GM10847 (cell line): ENCODE data around the gene WWTR1.

ENCODE experiments used
- POLR2A ChIP-seq: IDR thresholded peaks from 2 replicates; pipeline ENCODE4 v1.6.1; 2011; ENCODE audit not compliant: insufficient read length; ENCODE audit errors: extremely low read depth

The WWTR1 gene

GRCh38 chr3:149501524-149501923 lies 156.3 kb downstream of the WWTR1 start:
- no peak for TF ChIP-seq POLR2A

GRCh38 chr3:149497966-149498670 lies 159.7 kb downstream of the WWTR1 start:
- no peak for TF ChIP-seq POLR2A

GRCh38 chr3:149496891-149497290 lies 160.9 kb downstream of the WWTR1 start:
- no peak for TF ChIP-seq POLR2A

- no peak for TF ChIP-seq POLR2A
These were observed 162.2 kb downstream of the WWTR1 start for GRCh38 chr3:149495581-149496125.

GRCh38 chr3:149494759-149495580 lies 162.9 kb downstream of the WWTR1 start:
- no peak for TF ChIP-seq POLR2A

- no peak for TF ChIP-seq POLR2A
These were observed 163.6 kb downstream of the WWTR1 start for GRCh38 chr3:149494022-149494758.

GRCh38 chr3:149493315-149494021 lies 164.4 kb downstream of the WWTR1 start:
- TF ChIP-seq POLR2A, result no peak

GRCh38 chr3:149490260-149490971 lies 167.4 kb downstream of the WWTR1 start:
- TF ChIP-seq POLR2A, result no peak

GRCh38 chr3:149489060-149489690 lies 168.7 kb downstream of the WWTR1 start:
- no peak for TF ChIP-seq POLR2A

- no peak for TF ChIP-seq POLR2A
These were observed 170.1 kb downstream of the WWTR1 start for GRCh38 chr3:149487598-149488197.

GRCh38 chr3:149486726-149487125 lies 171.1 kb downstream of the WWTR1 start:
- no peak for TF ChIP-seq POLR2A

- TF ChIP-seq POLR2A, result no peak
These were observed 176.3 kb downstream of the WWTR1 start for GRCh38 chr3:149481491-149481890.

GRCh38 chr3:149481056-149481455 lies 176.8 kb downstream of the WWTR1 start:
- TF ChIP-seq POLR2A, result no peak
